C4-2B (cell line): ENCODE data around the gene UBA3.

Experiments used
- CTCF ChIP-seq: fragments of 450-650 bp; conservative IDR thresholded peaks from 2 replicates; pipeline ENCODE4 v1.5.1; 2017; ENCODE audit warnings: mild to moderate bottlenecking
- ZFX ChIP-seq: fragments of 450-650 bp; IDR thresholded peaks from 2 replicates; pipeline ENCODE4 v1.6.1; 2017

- no peak for TF ChIP-seq CTCF
- no peak for TF ChIP-seq ZFX
Measured at GRCh38 chr3:69116162-69116561, 36.0 kb upstream of the UBA3 start.
